A549 (cell line): Measurements from ENCODE around the gene TTLL11.
"Not testable (repeated sequence)": the region's sequence is repeated elsewhere in the genome, so short reads cannot be mapped to it uniquely, and the experiment has no call there.

Experiments
- CBX2 ChIP-seq: fragments of 200-600 bp; sonication (generic); IDR thresholded peaks from 2 replicates; pipeline ENCODE4 v1.6.1; 2016; ENCODE audit warnings: low read depth, mild to moderate bottlenecking, borderline replicate concordance
- CTCF ChIP-seq: fragments of >200 bp; sonication (Bioruptor Twin); formaldehyde crosslinking; IDR thresholded peaks from 3 replicates; pipeline ENCODE4 v1.5.1; 2016
- E2F6 ChIP-seq: IDR thresholded peaks from 2 replicates; pipeline ENCODE4 v1.6.1; 2012; ENCODE audit warnings: low read depth, borderline replicate concordance
- HDAC2 ChIP-seq: fragments of 200-600 bp; sonication (generic); IDR thresholded peaks from 2 replicates; pipeline ENCODE4 v1.6.1; 2016
- MAFK ChIP-seq: fragments of 450-650 bp; IDR thresholded peaks from 2 replicates; pipeline ENCODE4 v1.6.1; 2014; ENCODE audit not compliant: partially characterized antibody
- NPAS2 ChIP-seq: fragments of 250-450 bp; sonication (Bioruptor Pico); IDR thresholded peaks from 2 replicates; pipeline ENCODE4 v1.8.0; 2022; ENCODE audit warnings: mild to moderate bottlenecking, moderate library complexity, borderline replicate concordance
- POLR2A ChIP-seq: IDR thresholded peaks from 2 replicates; pipeline ENCODE4 v1.6.1; 2012; ENCODE audit warnings: mild to moderate bottlenecking, low read length
- POLR2AphosphoS2 ChIP-seq: conservative IDR thresholded peaks from 2 replicates; pipeline ENCODE4 v1.6.1; 2012; ENCODE audit warnings: low read length, improper control_type of control experiment, inconsistent platforms
- USF2 ChIP-seq: fragments of 450-650 bp; IDR thresholded peaks from 2 replicates; pipeline ENCODE4 v1.6.1; 2014; ENCODE audit warnings: antibody characterized with exemption
- ZC3H11A ChIP-seq: fragments of 450-650 bp; IDR thresholded peaks from 2 replicates; pipeline ENCODE4 v1.6.1; 2014; ENCODE audit warnings: antibody characterized with exemption, mild to moderate bottlenecking
- ZNF302 ChIP-seq: fragments of 250-450 bp; sonication (Bioruptor Pico); IDR thresholded peaks from 2 replicates; pipeline ENCODE4 v1.9.0; 2021; ENCODE audit warnings: inconsistent platforms, mild to moderate bottlenecking, moderate library complexity
- TF ChIP-seq, protein P1 (sequence below): IDR thresholded peaks from 2 replicates; pipeline ENCODE4 v1.6.1; 2012

DNA sequence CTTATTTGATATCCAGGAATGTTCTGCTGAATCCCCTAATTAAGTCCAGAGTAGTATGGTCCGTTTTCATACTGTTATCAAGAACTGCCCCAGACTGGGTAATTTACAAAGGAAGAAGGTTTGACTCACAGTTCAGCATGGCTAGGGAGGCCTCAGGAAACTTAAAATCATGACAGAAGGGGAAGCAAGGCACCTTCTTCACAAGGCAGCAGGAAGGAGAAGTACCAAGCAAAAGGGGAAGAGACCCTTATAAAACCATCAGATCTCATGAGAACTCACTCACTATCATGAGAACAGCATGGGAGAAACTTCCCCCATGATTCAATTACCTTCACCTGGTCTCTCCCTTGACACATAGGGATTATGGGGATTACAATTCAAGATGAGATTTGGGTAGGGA is 26.4 kb downstream of the TTLL11 start:
- not testable (repeated sequence) for TF ChIP-seq CTCF; POLR2A; MAFK; ZNF302 (CRISPR knock-in tag); E2F6; USF2; CBX2; NPAS2 (CRISPR knock-in tag); ZC3H11A; POLR2AphosphoS2; HDAC2
- TF ChIP-seq, protein P1, sequence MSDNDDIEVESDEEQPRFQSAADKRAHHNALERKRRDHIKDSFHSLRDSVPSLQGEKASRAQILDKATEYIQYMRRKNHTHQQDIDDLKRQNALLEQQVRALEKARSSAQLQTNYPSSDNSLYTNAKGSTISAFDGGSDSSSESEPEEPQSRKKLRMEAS = not testable (repeated sequence)
